ENCODE measurements around the gene MGP.

The MGP gene

DNA sequence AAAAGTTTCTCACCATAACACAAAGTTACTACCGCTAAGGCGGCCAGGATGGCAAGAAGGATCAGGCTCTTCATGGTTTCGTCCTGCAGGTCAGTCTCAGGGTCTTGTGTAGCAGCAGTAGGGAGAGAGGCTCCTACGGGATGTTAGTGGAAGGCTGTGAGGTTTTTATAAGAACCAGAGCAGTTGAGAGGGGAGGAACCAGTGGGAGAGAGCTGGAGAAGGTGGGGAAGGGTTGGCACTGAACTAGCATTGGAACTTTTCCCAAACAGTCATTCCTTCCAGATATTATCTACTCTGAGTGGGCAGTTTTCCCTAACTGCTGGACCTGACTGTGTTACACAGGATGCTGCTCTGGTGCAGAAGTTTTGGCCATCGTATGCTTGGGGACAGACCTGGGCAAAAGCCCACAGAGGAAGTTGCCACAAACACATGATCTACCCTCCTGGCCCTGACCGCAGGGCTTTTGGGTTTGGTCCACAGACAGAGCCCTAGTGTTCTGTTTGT lies at the start of gene MGP:
Gene MGP, minus strand, starts transcription at position 137 of the 504 bp plus-strand sequence. Its CDS starts 63 bp downstream, at position 74.
- no peak for DNase-seq

DNA sequence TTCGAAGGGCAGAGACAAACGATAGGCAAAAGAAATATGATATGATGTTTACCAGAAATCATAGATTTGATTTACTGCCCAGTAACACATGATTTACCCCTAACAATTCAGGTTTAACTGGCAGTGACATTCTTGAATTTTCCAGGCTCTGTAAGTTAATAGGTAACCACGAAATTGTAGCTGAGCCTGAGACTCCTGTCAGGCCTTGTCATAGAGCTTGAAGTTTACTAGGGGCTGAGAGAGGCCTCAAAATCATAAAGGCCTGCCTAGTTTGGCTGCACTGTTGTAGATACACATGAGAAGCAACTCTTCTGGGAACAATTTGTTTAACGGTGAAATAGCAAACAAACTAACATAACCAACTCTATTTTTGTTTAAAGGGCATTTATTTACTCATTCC lies 49.4 kb upstream of the MGP start:
- no peak for DNase-seq

DNA sequence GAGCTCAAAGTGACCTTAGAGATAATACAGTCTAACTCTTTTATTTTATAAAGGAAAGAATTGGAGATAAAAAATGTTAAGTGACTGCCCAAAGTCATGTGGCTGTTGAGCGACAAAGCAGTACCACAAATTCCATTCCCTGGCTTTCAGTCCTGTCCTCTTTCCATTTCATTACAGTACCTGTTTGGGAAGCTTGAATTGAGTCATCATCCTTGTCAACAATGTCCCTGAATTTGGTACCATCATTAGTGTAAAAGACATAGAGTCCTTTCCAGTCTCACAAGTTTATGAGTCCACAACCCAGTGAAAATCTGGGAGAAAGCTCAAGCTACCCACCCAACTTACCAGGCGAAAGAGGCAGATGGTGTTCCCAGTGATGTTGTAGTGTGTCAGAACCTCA lies 48.9 kb upstream of the MGP start:
- DNase-seq = no peak

- DNase-seq = no peak
Observed at GRCh38 chr12:14931791-14932560, 46.3 kb upstream of the MGP start.

- no peak for DNase-seq
Observed at GRCh38 chr12:14931359-14931758, 45.7 kb upstream of the MGP start.

DNA sequence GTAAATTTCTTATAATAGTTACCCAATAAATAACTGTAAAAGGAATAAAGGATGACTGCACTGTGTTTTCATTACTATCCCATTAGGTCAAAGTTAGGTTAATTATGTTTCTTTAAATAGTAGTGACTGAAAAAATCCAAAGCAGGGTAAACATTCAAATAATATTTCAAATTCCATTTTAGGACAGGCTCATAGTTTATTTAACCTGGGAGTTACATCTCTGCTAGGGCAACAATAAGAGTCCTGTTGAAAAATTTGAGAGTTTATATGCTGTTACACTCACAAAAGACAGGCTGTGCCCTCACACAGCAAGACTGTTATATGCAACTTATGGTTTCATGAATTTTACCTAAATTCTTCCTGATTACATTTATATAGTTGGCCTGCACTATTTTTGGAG lies 44.6 kb upstream of the MGP start:
- no peak for DNase-seq

GRCh38 chr12:14928931-14929330 lies 43.3 kb upstream of the MGP start:
- peak; percentile 12 for DNase-seq

DNA sequence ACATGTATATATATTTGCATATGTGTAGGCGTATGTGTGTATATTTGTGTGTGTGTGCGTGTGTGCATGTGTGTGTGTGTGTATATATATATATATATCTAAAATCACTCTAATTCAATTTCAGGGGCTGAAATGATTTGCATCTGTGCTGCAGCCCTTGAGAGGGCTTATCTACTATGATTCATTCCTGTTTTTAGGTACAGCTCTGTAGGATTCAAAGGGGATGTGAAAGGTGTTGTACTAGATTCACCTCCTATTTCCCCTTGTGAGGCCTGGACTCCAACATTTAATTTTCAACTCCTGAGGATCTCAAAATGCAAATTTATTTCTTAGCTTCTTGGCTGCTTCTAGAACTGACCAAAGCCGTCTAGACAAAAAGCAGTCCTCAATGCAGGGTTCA lies 41.6 kb upstream of the MGP start:
- DNase-seq = no peak

DNA sequence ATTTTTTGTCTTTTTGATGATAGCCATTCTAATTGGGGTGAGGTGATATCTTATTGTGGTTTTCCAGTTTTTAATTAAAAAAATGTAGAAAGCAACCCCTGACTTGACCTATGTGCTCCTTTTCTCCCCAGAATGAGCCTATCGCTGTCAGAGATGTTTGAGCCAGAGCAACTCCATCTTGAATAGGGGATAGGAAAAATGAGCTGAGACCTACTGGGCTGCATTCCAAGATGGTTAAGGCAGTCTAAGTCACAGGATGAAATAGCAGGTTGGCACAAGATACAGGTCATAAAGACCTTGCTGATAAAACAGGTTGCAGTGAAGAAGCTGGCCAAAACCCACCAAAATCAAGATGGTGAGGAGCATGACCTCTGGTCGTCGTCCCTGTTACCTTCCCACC lies 38.9 kb upstream of the MGP start:
- no peak for DNase-seq

- DNase-seq = no peak
Observed at GRCh38 chr12:14923944-14924343, 38.3 kb upstream of the MGP start.

GRCh38 chr12:14921218-14921617 lies 35.6 kb upstream of the MGP start:
- no peak for DNase-seq

DNA sequence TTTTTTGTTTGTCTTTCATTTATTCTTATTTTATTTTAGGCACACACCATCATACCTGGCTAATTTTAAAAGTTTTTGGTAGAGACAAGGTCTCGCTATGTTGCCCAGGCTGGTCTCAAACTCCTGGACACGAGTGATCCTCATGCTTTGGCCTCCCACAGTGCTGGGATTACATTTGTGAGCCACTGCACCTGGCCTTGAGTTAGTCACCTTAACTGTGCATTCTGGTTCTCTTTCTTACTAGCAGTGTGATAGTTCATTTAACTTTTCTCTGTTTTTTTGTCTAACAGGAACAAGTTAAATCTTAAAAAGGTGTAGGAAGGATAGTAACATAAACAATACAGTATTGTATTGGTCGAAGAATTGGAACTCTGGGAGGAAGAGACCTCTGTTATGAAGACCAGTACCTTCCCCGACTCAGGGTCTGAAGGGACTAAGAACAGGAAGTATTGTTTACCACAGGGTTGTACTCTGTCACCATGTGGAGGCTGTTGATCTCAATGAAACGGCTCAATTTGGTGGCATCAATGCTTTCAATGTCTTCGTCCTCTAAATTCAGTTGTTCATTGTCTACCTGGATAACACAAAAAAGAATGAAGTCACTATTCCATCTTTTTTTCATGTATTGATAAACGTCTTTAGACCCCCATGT lies 34.9 kb upstream of the MGP start:
- no peak for DNase-seq

DNA sequence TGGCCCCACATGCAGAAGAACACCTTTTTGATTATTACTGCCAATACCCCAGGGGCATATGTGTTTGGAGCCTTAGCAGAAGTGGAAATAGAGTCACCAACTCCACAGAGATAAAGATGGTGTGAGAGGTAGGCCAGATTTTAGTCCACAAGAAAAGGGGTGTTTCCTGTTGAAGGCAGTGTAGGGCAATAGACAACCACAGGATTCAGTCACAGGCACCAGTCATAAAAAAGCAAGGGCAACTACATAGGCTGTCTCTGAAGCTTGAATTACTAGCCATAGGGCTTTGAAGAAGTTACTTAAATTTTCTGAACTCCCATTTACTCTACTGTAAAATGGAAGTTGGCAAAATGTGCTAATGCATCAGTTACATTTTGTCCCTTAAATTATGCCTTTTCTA lies 33.8 kb upstream of the MGP start:
- DNase-seq = no peak

DNA sequence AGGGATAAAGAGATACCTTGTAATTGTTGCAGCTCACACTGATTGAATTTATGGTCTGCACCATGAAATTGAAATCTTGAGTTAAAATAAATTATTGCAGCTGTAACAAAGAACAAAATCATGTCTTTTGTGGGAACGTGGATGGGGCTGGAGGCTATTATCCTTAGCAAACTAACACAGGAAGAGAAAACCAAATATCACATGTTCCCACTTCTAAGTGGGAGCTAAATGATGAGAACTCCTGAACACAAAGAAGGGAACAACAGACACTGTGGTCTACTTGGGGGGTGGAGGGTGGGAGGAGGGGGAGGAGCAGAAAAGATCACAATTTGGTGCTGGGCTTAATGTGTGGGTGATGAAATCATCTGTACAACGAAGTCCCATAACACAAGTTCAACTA lies 30.1 kb upstream of the MGP start:
- no peak for DNase-seq

DNA sequence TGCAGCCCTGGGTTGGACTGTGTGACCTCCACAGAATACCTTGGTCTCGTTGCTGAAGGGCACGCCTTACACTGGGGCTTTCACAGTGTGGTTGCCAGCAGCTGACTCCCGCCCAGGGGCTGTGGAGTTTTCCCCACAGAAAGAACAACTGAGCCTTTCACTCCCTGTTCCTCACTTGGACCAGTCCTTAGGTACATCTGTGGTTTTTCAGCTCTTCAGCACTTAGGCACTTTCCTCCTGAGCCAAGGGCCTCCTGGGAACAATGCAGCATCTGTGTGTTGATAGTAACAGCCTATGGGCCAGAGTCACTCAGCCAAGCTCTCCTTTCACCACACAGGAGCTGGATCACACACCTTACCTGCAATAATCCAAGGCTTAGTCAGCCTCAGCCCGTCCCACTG lies 27.7 kb upstream of the MGP start:
- DNase-seq = peak; percentile 32

DNA sequence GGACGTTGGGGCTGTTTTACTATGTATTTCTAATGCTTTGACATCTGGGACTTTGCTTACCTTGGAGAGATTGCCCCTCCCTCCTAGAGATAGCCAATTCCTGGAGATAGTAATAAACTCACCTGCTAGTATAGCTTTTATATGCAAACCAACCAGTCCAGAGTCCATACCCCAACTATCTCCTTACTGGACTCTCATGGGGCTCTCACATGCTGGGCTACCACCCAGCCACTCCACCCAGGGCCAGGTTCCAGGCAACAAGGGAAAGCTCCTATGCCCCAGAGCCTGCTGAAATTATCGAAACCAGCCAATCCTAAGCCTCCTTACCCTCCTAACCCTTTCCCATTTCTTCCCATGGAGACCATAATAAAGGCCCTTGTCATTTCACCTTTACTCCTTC lies 25.5 kb upstream of the MGP start:
- DNase-seq = no peak

GRCh38 chr12:14910090-14910915 lies 24.6 kb upstream of the MGP start:
- DNase-seq = no peak

GRCh38 chr12:14907953-14908352 lies 22.3 kb upstream of the MGP start:
- DNase-seq = no peak

- no peak for DNase-seq
Observed at GRCh38 chr12:14906114-14906513, 20.5 kb upstream of the MGP start.

DNA sequence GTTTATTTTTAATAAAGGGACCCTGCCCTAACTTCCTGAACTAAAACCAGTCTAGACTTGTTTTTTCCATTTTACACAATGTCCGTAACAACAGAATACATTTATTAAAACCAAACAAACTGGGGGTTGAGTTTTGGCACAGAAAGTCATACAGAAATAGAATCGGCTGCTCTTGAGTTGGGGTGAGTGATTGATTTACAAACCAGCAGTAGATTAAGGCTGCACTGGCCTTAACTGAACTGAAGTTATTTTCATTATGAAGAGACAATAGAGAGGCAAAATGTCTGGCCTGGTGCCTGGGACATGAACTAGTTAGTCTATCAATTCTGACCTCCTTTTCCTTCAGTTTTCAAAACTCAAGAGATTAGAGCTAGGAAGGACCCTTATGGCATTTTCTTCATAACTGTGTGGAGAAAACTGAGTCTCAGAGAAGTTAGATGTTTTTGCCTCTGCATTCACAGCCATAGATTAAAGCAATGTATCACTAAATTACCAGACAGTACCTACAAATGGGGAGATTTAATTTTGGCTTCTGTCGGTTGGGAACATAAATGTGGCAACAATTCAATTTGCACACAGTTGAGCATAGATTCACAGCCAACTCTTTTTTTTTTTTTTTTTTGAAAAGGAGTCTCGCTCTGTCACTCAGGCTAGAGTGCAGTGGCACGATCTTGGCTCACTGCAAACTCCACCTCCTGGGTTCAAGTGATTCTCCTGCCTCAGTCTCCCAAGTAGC lies 19.8 kb upstream of the MGP start:
- DNase-seq = no peak

DNA sequence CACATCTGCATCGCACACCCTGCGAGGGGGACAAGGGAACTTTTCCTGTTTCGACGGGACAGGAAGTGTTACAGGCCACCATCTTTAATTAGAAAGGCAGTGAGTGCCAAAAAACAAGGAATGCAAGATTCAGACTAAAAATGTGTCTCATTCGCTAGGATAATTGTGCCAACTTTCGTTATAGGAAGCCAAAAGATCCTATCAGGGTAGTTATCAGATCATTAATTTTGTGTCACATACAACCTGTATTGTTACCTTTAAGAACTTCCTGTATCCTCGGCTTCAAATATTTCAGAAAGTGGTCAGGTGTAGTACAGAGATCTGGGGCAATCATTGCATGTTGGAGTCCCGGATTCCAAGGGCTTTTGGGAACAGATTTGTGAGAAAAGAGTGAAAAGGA lies 19.2 kb upstream of the MGP start:
- no peak for DNase-seq

DNA sequence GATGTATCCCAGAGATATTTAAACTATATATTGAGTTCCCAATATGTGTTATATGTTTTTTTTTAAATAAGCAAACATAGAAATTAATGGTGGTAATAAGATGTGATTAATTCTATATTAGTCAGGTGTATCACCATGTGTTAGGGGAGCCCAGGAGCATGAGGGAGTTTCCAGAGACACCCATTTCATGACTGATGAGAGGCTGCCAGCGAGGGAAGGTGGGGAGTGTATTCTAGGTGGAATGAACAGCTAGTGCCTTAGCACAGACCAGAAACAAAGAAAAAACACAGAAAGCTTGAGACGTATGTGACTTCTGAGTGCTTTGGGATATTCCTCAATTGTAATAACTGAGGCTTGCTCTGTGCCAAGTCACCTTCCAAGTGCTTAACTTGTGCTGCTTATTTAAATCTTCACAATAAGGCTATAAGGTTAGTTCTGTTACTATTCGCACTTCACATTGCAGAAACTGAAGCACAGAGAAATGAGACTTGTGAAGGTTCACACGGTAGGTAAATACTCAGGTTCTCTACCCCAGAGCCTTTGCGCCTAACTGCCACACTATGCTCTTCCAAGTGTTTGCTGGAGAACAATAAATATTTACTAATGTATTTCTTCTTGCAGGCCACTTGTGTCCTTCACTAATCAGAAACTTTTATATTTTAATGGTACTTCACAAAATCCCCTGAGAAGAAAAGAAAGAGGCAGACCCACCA lies 17.9 kb upstream of the MGP start:
- no peak for DNase-seq
